Adipocyte (in vitro differentiated cells): Measurements from ENCODE around the gene MCF2L2.

Source experiments
- DNase-seq: peaks from one replicate; pipeline ENCODE4 v3.0.0-alpha.2; 2015; ENCODE audit warnings: low read depth
- H3K27me3 ChIP-seq: replicated peaks from 2 replicates; pipeline ENCODE4 v1.7.0; 2013; ENCODE audit warnings: mild to moderate bottlenecking, low read length, moderate library complexity; ENCODE audit not compliant: control insufficient read depth, insufficient read depth
- H3K36me3 ChIP-seq: 2 replicates; pipeline ENCODE4 v1.7.0; 2013; ENCODE audit warnings: low read length, mild to moderate bottlenecking, moderate library complexity; ENCODE audit not compliant: control insufficient read depth, insufficient read depth, severe bottlenecking
- H3K4me1 ChIP-seq: 2 replicates; pipeline ENCODE4 v1.7.0; 2013; ENCODE audit warnings: mild to moderate bottlenecking, low read length, moderate library complexity; ENCODE audit not compliant: control insufficient read depth, insufficient read depth
- H3K4me3 ChIP-seq: 2 replicates; pipeline ENCODE4 v1.7.0; 2013; ENCODE audit warnings: mild to moderate bottlenecking, low read length, moderate library complexity
- H3K9ac ChIP-seq: 2 replicates; pipeline ENCODE4 v1.7.0; 2013; ENCODE audit warnings: mild to moderate bottlenecking, low read length, moderate library complexity
- H3K9me3 ChIP-seq: 2 replicates; pipeline ENCODE4 v1.7.0; 2013; ENCODE audit warnings: mild to moderate bottlenecking, low read length, moderate library complexity; ENCODE audit not compliant: control insufficient read depth

Gene MCF2L2

GRCh38 chr3:183338520-183338919, 89.9 kb downstream of the MCF2L2 start:
- Histone ChIP-seq H3K4me3 (no peak overlapping the region), H3K9ac (no peak overlapping the region), H3K36me3 (no peaks in the 10 kb centered on the region), H3K27me3 (no peaks in the 10 kb centered on the region), H3K4me1 (no peaks in the 10 kb centered on the region), H3K9me3 (no peaks in the 10 kb centered on the region)
- no peak for DNase-seq

GRCh38 chr3:183332487-183332886, 95.9 kb downstream of the MCF2L2 start:
- peaks cover 3% of the 10 kb centered on the region for H3K27me3 ChIP-seq
- no peaks in the 10 kb centered on the region for H3K9me3 ChIP-seq
- DNase-seq, result no peak
- H3K4me1 ChIP-seq, result peaks cover 10% of the 10 kb centered on the region
- H3K36me3 ChIP-seq, result no peaks in the 10 kb centered on the region
- H3K4me3 ChIP-seq, result no peak overlapping the region
- no peak overlapping the region for H3K9ac ChIP-seq

- Histone ChIP-seq H3K36me3 (no peaks in the 10 kb centered on the region), H3K4me1 (peaks cover 10% of the 10 kb centered on the region), H3K9me3 (no peaks in the 10 kb centered on the region), H3K4me3 (no peak overlapping the region), H3K9ac (no peak overlapping the region), H3K27me3 (peaks cover 3% of the 10 kb centered on the region)
- DNase-seq, result no peak
Observed at GRCh38 chr3:183331498-183331897, 96.9 kb downstream of the MCF2L2 start.

- Histone ChIP-seq H3K4me3 (no peak overlapping the region), H3K4me1 (peaks cover 10% of the 10 kb centered on the region), H3K9ac (no peak overlapping the region), H3K27me3 (peaks cover 3% of the 10 kb centered on the region), H3K9me3 (no peaks in the 10 kb centered on the region), H3K36me3 (no peaks in the 10 kb centered on the region)
- no peak for DNase-seq
Observed at GRCh38 chr3:183330881-183331280, 97.5 kb downstream of the MCF2L2 start.

GRCh38 chr3:183329543-183329942, 98.9 kb downstream of the MCF2L2 start:
- H3K9ac ChIP-seq, result no peak overlapping the region
- H3K4me1 ChIP-seq, result peaks cover 10% of the 10 kb centered on the region
- H3K36me3 ChIP-seq, result no peaks in the 10 kb centered on the region
- no peak for DNase-seq
- no peak overlapping the region for H3K4me3 ChIP-seq
- peaks cover 3% of the 10 kb centered on the region for H3K27me3 ChIP-seq
- H3K9me3 ChIP-seq, result no peaks in the 10 kb centered on the region

GRCh38 chr3:183328823-183329222, 99.6 kb downstream of the MCF2L2 start:
- peaks cover 14% of the 10 kb centered on the region for H3K4me1 ChIP-seq
- no peaks in the 10 kb centered on the region for H3K36me3 ChIP-seq

GRCh38 chr3:183328164-183328563, 100.3 kb downstream of the MCF2L2 start:
- Histone ChIP-seq H3K36me3 (no peaks in the 10 kb centered on the region), H3K9me3 (no peaks in the 10 kb centered on the region), H3K4me3 (no peak overlapping the region), H3K4me1 (peaks cover 15% of the 10 kb centered on the region), H3K9ac (no peak overlapping the region), H3K27me3 (peaks cover 3% of the 10 kb centered on the region)
- DNase-seq, result no peak

More at GRCh38 chr3:183328823-183329222, 99.6 kb downstream of the MCF2L2 start:
- Histone ChIP-seq H3K9me3 (no peaks in the 10 kb centered on the region), H3K9ac (no peak overlapping the region), H3K27me3 (peaks cover 3% of the 10 kb centered on the region), H3K4me3 (no peak overlapping the region)
- no peak for DNase-seq

- no peak for DNase-seq
Observed at GRCh38 chr3:183327343-183327742, 101.1 kb downstream of the MCF2L2 start.

GRCh38 chr3:183324083-183324482, 104.3 kb downstream of the MCF2L2 start:
- H3K4me1 ChIP-seq, result peaks cover 15% of the 10 kb centered on the region
- no peaks in the 10 kb centered on the region for H3K9me3 ChIP-seq
- DNase-seq, result no peak
- H3K4me3 ChIP-seq, result no peak overlapping the region
- no peaks in the 10 kb centered on the region for H3K36me3 ChIP-seq
- H3K27me3 ChIP-seq, result no peaks in the 10 kb centered on the region
- no peak overlapping the region for H3K9ac ChIP-seq

More at GRCh38 chr3:183327343-183327742, 101.1 kb downstream of the MCF2L2 start:
- Histone ChIP-seq H3K4me1 (peaks cover 15% of the 10 kb centered on the region), H3K9ac (no peak overlapping the region), H3K4me3 (no peak overlapping the region), H3K27me3 (peaks cover 3% of the 10 kb centered on the region), H3K36me3 (no peaks in the 10 kb centered on the region), H3K9me3 (no peaks in the 10 kb centered on the region)

GRCh38 chr3:183319371-183319770, 109.0 kb downstream of the MCF2L2 start:
- no peak for DNase-seq
- Histone ChIP-seq H3K27me3 (no peaks in the 10 kb centered on the region), H3K4me3 (no peak overlapping the region), H3K36me3 (no peaks in the 10 kb centered on the region), H3K4me1 (peaks cover 8% of the 10 kb centered on the region), H3K9me3 (no peaks in the 10 kb centered on the region), H3K9ac (no peak overlapping the region)

- Histone ChIP-seq H3K4me3 (no peak overlapping the region), H3K36me3 (no peaks in the 10 kb centered on the region), H3K27me3 (no peaks in the 10 kb centered on the region)
Observed at GRCh38 chr3:183318877-183319276, 109.5 kb downstream of the MCF2L2 start.

More at GRCh38 chr3:183318877-183319276, 109.5 kb downstream of the MCF2L2 start:
- Histone ChIP-seq H3K9ac (no peak overlapping the region), H3K4me1 (peaks cover 4% of the 10 kb centered on the region), H3K9me3 (no peaks in the 10 kb centered on the region)
- no peak for DNase-seq
